HUDEP-2 (cell line): ENCODE data around the gene CLOCK.

Experiments used
- DNase-seq, 76 experiments: peaks; one replicate each; lab custom pipeline; 2025; ENCODE audit not compliant: unreplicated experiment in 76 of 76; lab: John Stamatoyannopoulos, UW

The CLOCK gene

GRCh38 chr4:55485821-55486220 is 60.9 kb downstream of the CLOCK start:
- no peak for DNase-seq

GRCh38 chr4:55483315-55483714 is 63.4 kb downstream of the CLOCK start:
- no peak for DNase-seq

GRCh38 chr4:55475394-55476243 is 71.1 kb downstream of the CLOCK start:
- DNase-seq, result no peak

GRCh38 chr4:55469979-55470378 is 76.7 kb downstream of the CLOCK start:
- no peak for DNase-seq

- no peak for DNase-seq
Observed at GRCh38 chr4:55468724-55469123, 78.0 kb downstream of the CLOCK start.

- DNase-seq, result no peak
Observed at GRCh38 chr4:55466001-55466400, 80.7 kb downstream of the CLOCK start.

- no peak for DNase-seq
Observed at GRCh38 chr4:55458611-55459010, 88.1 kb downstream of the CLOCK start.

GRCh38 chr4:55458164-55458563 is 88.5 kb downstream of the CLOCK start:
- no peak for DNase-seq

- DNase-seq, result no peak
Observed at GRCh38 chr4:55450566-55450965, 96.1 kb downstream of the CLOCK start.

- DNase-seq, result peak in 1 of 76 experiments; percentile 5
Observed at GRCh38 chr4:55447831-55448230, 98.9 kb downstream of the CLOCK start.

GRCh38 chr4:55447108-55447708 is 99.5 kb downstream of the CLOCK start:
- no peak for DNase-seq

- no peak for DNase-seq
Observed at GRCh38 chr4:55446578-55446922, 100.2 kb downstream of the CLOCK start.

GRCh38 chr4:55445921-55446577 is 100.7 kb downstream of the CLOCK start:
- no peak for DNase-seq

- peak in 16 of 76 experiments; percentile 1 to 34 (median 12) for DNase-seq
Observed at GRCh38 chr4:55444827-55445226, 101.9 kb downstream of the CLOCK start.

GRCh38 chr4:55442541-55442940 is 104.2 kb downstream of the CLOCK start:
- DNase-seq, result no peak

- DNase-seq, result no peak
Observed at GRCh38 chr4:55440786-55441185, 105.9 kb downstream of the CLOCK start.

- DNase-seq, result no peak
Observed at GRCh38 chr4:55439023-55439422, 107.7 kb downstream of the CLOCK start.

GRCh38 chr4:55438314-55438713 is 108.4 kb downstream of the CLOCK start:
- DNase-seq, result no peak

GRCh38 chr4:55437823-55438222 is 108.9 kb downstream of the CLOCK start:
- no peak for DNase-seq

GRCh38 chr4:55437356-55437796 is 109.3 kb downstream of the CLOCK start:
- DNase-seq, result peak in 40 of 76 experiments; percentile 4 to 67 (median 33)

GRCh38 chr4:55435141-55435841 is 111.4 kb downstream of the CLOCK start:
- DNase-seq, result peak in 17 of 76 experiments; percentile 1 to 33 (median 13)
